Activated CD4-positive, alpha-beta memory T cell treated with anti-CD3 and anti-CD28 coated beads for 36 hours (primary cell): ENCODE results near the gene SLC52A3. TPM values are rescaled to one million over a fixed set of nuclear protein-coding genes. Genes with fewer than 3 reads are reported as not detected.

ENCODE experiments used
- CTCF ChIA-PET: fragments of 350-600 bp; sonication (Branson Sonifier 250); formaldehyde crosslinking; loops from one replicate; lab custom pipeline; 2021; ENCODE audit warnings: antibody characterized with exemption, inconsistent platforms; lab: Charles Lee
- POLR2A ChIA-PET: fragments of 350-600 bp; sonication (Branson Sonifier 250); formaldehyde crosslinking; loops from one replicate; lab custom pipeline; 2021; ENCODE audit warnings: antibody characterized with exemption; lab: Charles Lee
- DNase-seq: peaks from one replicate; pipeline ENCODE4 v3.0.0-alpha.2; 2020
- H3K27ac Mint-ChIP-seq: one replicate; pipeline ENCODE4 v1.8.0; 2021; ENCODE audit warnings: mixed read lengths
- H3K27me3 Mint-ChIP-seq: one replicate; pipeline ENCODE4 v1.8.0; 2021; ENCODE audit warnings: mixed read lengths
- H3K36me3 Mint-ChIP-seq: one replicate; pipeline ENCODE4 v1.8.0; 2021; ENCODE audit warnings: mixed read lengths
- H3K4me1 Mint-ChIP-seq: one replicate; pipeline ENCODE4 v1.8.0; 2021; ENCODE audit warnings: low read depth, mixed read lengths
- H3K4me3 Mint-ChIP-seq: one replicate; pipeline ENCODE4 v1.8.0; 2021; ENCODE audit warnings: mild to moderate bottlenecking, mixed read lengths
- H3K9me3 Mint-ChIP-seq: one replicate; pipeline ENCODE4 v1.8.0; 2021; ENCODE audit warnings: mixed read lengths
- intact Hi-C: fragments of 100-400 bp; cut with micrococcal nuclease; formaldehyde crosslinking; loops from one replicate; pipeline ENCODE4 v1.15.1; 2023
- total RNA-seq, 2 experiments: library from RNA; stranded (reverse); gene quantifications; one replicate each; pipeline ENCODE4 v1.2.3, GENCODE V29; 2021

Gene SLC52A3
- total RNA-seq, 2 experiments from 2014 or later: not detected

DNA sequence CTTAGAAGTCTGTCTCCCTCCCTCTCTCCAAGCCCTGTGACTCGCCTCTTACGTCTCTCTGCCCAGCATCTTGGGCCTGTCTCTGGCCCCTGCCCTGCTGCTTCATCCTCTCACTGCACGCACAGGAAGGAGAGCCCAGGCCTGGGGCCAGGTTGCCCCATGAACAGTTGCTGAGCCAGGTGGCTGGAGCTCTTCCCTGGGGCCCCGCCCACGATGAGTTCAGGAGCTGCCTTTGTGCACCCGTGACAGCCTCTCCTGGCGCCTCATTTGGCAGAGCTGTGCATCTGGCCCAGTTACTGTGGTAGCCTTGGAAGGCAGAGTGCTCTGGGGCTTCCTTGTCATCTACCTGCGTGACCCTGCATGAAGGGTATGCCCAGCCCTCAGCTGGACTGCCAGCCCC lies 44.5 kb downstream of the SLC52A3 start:
- H3K27ac Mint-ChIP-seq: no peak overlapping the region
- no peaks in the 10 kb centered on the region for H3K4me1 Mint-ChIP-seq
- ChIA-PET CTCF (interaction anchor here (1.4 kb wide), 1 partner anchor 16 kb away, joined by 4 read pairs; no protein-coding TSS in a partner anchor), POLR2A (no interaction called here)
- H3K9me3 Mint-ChIP-seq: no peaks in the 10 kb centered on the region
- no peaks in the 10 kb centered on the region for H3K36me3 Mint-ChIP-seq
- intact Hi-C loops: no loop called here
- H3K27me3 Mint-ChIP-seq: peaks cover 39% of the 10 kb centered on the region
- H3K4me3 Mint-ChIP-seq: no peak overlapping the region
- no peak for DNase-seq

DNA sequence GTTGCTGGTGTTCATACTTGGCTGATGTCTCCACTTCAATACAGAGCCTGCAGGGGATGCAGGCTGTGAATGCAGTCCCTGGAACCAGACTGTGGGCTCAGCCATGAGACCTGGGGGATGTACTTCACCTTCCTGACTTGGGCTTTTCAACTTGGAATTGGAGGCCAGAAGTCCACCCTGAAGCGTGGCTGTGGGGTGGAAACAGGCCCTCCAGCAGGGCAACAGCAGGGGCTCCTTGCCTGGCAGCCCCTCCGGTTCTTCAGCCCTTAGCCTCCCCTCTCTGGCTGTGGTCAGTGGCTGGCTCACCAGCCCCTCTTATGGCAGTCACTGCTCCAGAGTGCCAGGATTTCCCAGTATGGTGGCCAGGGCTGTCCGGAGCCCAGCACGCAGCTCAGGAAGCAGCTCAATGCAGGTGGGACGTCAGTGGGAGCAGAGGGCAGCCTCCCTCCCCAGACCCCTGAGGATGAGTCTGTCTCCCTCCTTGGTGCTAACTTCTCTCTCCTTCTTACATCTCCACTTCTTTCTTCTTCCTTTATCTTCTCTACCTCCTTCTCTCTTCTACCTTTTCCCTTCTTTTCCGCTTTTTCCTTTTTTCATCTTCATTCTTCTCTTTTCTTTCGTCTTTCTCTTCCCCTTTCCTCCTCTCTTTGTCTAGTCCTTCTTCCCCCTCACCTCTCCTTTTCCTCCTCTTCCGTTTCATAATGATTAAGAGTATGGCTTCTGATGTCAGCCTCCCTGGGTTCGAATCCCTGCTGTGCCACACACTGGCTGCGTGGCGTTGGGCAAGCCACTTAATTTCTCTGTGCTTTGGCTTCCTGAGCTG lies 45.3 kb downstream of the SLC52A3 start:
- H3K4me3 Mint-ChIP-seq: no peak overlapping the region
- H3K9me3 Mint-ChIP-seq: no peaks in the 10 kb centered on the region
- no peak for DNase-seq
- H3K4me1 Mint-ChIP-seq: no peaks in the 10 kb centered on the region
- ChIA-PET CTCF (interaction anchor here (1.4 kb wide), 1 partner anchor 16 kb away, joined by 4 read pairs; no protein-coding TSS in a partner anchor), POLR2A (interaction anchor here (0.8 kb wide), 1 partner anchor 14 kb away, joined by 4 read pairs; no protein-coding TSS in a partner anchor)
- no peaks in the 10 kb centered on the region for H3K36me3 Mint-ChIP-seq
- H3K27ac Mint-ChIP-seq: no peak overlapping the region
- intact Hi-C loops: no loop called here
- H3K27me3 Mint-ChIP-seq: peaks cover 38% of the 10 kb centered on the region

DNA sequence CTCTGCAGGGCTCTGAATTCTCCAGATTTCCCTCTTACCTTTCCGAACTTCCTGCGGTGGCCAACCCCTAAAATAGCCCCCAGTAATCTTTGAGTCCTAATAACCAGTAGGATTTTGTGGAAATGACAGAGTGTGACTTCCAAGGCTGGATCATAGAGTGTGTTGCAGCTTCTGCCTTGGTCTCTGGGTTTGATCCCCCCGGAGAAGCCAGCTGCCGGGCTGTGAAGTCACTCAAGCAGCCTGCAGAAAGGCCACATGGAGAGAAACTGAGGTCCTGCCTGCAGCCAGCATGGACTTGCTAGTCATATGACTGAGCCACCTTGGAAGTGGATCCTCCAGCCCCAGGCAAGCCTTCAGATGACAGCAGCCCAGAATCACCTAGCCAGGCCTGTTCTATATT lies 46.4 kb downstream of the SLC52A3 start:
- intact Hi-C loops: no loop called here
- H3K27me3 Mint-ChIP-seq: peaks cover 34% of the 10 kb centered on the region
- H3K4me1 Mint-ChIP-seq: no peaks in the 10 kb centered on the region
- no peaks in the 10 kb centered on the region for H3K36me3 Mint-ChIP-seq
- CTCF ChIA-PET: no interaction called here
- POLR2A ChIA-PET: interaction anchor here (0.8 kb wide), 1 partner anchor 15 kb away, joined by 4 read pairs; no protein-coding TSS in a partner anchor
- no peaks in the 10 kb centered on the region for H3K9me3 Mint-ChIP-seq
- H3K4me3 Mint-ChIP-seq: no peak overlapping the region
- H3K27ac Mint-ChIP-seq: no peak overlapping the region
- no peak for DNase-seq

DNA sequence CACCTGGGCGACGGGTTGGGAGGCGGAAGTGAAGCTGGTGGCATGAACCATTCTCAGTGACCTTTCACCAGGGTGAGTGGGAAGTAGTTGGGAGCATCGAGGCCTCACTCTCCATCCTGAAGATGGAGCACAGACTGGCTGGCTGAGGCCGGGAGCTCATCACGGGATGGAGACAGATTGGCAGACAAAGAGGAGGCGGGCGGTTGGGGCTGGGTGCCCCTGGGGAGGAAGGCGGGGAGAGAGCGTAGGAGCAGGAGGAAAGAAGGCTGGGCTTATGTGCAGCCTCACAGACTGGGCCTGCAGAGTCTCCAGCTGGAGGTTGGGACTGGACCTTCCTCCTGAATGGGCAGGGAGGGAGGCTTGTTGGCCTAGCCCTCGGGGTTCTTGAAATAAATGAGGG lies 48.5 kb downstream of the SLC52A3 start:
- no peak for DNase-seq
- ChIA-PET POLR2A (no interaction called here), CTCF (no interaction called here)
- Mint-ChIP-seq H3K4me1 (no peaks in the 10 kb centered on the region), H3K36me3 (no peaks in the 10 kb centered on the region), H3K9me3 (no peaks in the 10 kb centered on the region), H3K4me3 (no peak overlapping the region), H3K27ac (no peak overlapping the region), H3K27me3 (peaks cover 25% of the 10 kb centered on the region)
- intact Hi-C loops: no loop called here

DNA sequence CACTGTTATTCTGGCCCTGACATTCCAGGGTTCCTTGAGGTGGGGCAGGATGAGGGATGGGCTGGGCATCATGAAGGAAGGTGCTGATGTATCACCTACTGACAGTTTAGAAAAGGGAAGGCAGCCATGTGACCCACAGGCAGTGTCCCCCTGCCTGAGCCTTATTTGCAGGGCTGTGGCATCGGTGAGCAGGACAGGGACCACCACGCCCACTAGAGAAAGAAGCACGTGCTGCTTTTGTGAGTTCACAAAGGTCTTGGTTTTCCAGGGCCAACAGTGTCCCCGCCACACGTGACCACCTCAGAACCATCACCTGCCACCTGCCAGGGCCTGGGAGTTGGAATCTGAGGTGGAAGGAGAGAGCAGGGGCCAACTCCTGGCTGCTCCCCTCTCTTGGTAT lies 49.2 kb downstream of the SLC52A3 start:
- DNase-seq: no peak
- Mint-ChIP-seq H3K4me1 (no peaks in the 10 kb centered on the region), H3K9me3 (no peaks in the 10 kb centered on the region), H3K4me3 (no peak overlapping the region), H3K36me3 (no peaks in the 10 kb centered on the region), H3K27ac (no peak overlapping the region), H3K27me3 (peaks cover 22% of the 10 kb centered on the region)
- intact Hi-C loops: no loop called here
- CTCF ChIA-PET: no interaction called here
- POLR2A ChIA-PET: no interaction called here

DNA sequence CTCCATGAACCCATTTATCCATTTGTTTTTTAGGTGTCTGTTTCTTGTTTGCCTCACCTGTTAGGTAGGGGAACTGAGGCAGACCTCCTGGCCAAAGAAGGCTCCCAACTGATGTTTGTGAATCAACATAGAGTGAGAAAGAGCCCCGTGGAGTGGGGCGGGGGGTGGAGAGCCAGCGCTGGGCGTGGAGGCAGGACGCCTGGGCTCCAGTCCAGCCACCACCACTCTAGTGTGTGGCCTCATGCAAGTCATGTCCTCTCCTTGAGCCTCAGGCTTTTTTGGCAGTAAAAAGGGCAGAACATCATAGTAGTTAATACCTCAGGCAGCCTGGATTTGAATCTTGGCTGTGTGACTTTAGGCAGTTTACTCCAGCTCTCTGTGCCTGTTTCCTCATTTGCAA lies 50.5 kb downstream of the SLC52A3 start:
- Mint-ChIP-seq H3K36me3 (no peaks in the 10 kb centered on the region), H3K27ac (no peak overlapping the region), H3K4me1 (no peaks in the 10 kb centered on the region), H3K27me3 (peaks cover 20% of the 10 kb centered on the region), H3K9me3 (no peaks in the 10 kb centered on the region), H3K4me3 (no peak overlapping the region)
- ChIA-PET POLR2A (no interaction called here), CTCF (no interaction called here)
- DNase-seq: no peak
- intact Hi-C loops: no loop called here

DNA sequence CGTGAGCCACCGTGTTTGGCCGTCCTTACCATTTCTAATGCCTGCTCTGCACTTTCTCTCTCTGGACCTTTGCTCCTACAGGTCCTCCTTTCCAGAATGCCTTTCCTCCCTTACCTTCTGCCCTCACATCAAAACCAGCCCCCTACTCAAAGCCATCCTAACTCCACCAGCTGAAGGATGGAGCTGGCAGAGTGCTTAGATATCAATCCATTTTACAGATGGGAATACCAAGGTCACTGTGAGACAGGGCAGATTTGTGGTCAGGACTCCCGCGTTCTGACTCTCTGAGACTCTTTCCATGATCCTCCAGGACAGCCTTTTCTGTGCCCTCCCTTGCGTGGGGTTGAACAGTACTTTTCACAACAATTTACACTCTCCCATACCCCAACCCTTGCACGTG lies 51.0 kb downstream of the SLC52A3 start:
- intact Hi-C loops: no loop called here
- ChIA-PET POLR2A (no interaction called here), CTCF (no interaction called here)
- Mint-ChIP-seq H3K27me3 (peaks cover 20% of the 10 kb centered on the region), H3K36me3 (no peaks in the 10 kb centered on the region), H3K9me3 (no peaks in the 10 kb centered on the region), H3K4me3 (no peak overlapping the region), H3K27ac (no peak overlapping the region), H3K4me1 (no peaks in the 10 kb centered on the region)
- DNase-seq: no peak

DNA sequence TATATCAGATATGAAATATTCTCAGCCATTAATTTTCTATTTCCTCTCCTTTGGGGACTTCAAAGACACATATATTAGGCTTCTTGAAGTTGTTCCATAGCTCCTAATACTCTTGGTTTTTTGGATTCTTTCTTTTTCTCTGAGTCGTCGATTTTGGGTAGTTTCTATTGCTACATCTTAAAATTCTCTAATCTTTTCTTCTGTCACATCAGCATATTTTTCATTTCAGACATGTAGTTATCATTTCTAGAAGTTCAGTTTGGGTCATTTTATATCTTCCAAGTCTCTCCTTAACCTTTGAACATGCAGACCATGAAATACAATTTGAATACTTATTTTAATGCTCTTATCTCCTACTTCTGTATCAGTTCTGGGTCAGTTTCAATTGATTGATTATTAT lies 53.8 kb downstream of the SLC52A3 start:
- POLR2A ChIA-PET: no interaction called here
- Mint-ChIP-seq H3K36me3 (no peaks in the 10 kb centered on the region), H3K27ac (no peak overlapping the region), H3K4me1 (no peaks in the 10 kb centered on the region), H3K4me3 (no peak overlapping the region), H3K27me3 (peaks cover 21% of the 10 kb centered on the region), H3K9me3 (no peaks in the 10 kb centered on the region)
- intact Hi-C loops: no loop called here
- CTCF ChIA-PET: no interaction called here
- no peak for DNase-seq

DNA sequence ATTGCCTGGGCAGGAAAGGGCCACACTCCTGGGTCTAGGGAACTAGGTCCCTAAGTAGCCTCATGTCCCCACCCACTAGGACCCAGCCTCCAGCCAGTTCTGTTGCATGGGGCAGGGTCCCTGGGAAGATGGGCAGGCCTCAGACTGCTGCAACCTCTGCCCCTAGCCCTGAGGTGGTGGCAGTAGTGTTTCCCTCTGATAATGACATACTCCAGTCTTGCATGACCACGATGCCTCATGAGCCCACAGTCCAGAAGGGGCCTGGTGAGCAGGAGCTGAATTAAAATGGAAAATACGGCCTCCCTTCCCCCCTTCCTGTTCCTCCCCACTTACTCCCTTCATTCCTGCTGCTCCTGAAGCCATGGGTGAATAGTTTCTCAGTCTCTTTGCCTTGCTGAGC lies 56.7 kb downstream of the SLC52A3 start:
- ChIA-PET POLR2A (no interaction called here), CTCF (interaction anchor here (1.2 kb wide), 1 partner anchor 44 kb away, joined by 3 read pairs; no protein-coding TSS in a partner anchor)
- DNase-seq: no peak
- H3K4me1 Mint-ChIP-seq: no peaks in the 10 kb centered on the region
- H3K27me3 Mint-ChIP-seq: peaks cover 23% of the 10 kb centered on the region
- H3K9me3 Mint-ChIP-seq: no peaks in the 10 kb centered on the region
- H3K36me3 Mint-ChIP-seq: no peaks in the 10 kb centered on the region
- intact Hi-C loops: no loop called here
- H3K4me3 Mint-ChIP-seq: no peak overlapping the region
- H3K27ac Mint-ChIP-seq: no peak overlapping the region

DNA sequence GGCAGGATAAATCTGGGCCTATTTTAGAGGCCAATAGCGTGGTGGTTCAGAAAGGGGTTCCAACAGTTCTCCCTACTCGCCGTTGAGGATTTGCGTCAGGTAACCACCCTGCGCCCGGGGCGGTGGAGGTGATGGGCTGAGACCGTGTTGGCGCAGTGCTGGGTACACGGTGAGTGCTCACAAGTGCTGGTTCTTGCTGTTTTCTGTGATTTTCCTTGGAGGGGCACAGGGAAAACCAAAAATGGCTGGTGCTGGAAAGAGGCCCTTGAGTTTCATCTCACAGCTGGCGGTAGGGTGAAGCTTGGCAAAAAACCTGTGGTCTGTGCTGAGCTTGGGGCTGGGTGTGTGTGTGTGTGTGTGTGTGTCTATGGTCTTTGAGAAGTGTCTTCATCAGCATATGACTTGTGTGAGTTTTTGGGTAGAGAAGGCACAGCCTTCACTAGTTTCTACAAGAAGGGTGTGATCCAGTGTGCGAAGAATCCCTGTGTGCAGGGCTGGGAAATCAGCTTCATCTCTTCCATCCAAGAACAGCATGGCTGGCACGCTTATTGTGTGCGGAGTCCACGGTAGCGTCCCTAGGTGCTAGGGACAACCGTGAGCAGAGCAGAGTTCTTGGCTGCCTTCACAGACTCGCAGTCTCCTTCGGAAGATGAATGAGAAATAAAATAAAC lies 57.4 kb downstream of the SLC52A3 start:
- ChIA-PET POLR2A (no interaction called here), CTCF (interaction anchor here (1.2 kb wide), 1 partner anchor 44 kb away, joined by 3 read pairs; no protein-coding TSS in a partner anchor)
- no peaks in the 10 kb centered on the region for H3K9me3 Mint-ChIP-seq
- H3K27ac Mint-ChIP-seq: no peak overlapping the region
- H3K4me1 Mint-ChIP-seq: no peaks in the 10 kb centered on the region
- intact Hi-C loops: no loop called here
- H3K27me3 Mint-ChIP-seq: peaks cover 24% of the 10 kb centered on the region
- DNase-seq: no peak
- H3K36me3 Mint-ChIP-seq: no peaks in the 10 kb centered on the region
- no peak overlapping the region for H3K4me3 Mint-ChIP-seq
